H1 (cell line): ENCODE measurements around the gene NHLRC2. TPM values are rescaled to one million over a fixed set of nuclear protein-coding genes. Genes with fewer than 3 reads are reported as not detected.

Experiments
- CHD7 ChIP-seq: fragments of 300-600 bp; sonication (generic); IDR thresholded peaks from 2 replicates; pipeline ENCODE4 v1.7.1; 2012; ENCODE audit warnings: low read length, moderate library complexity, mild to moderate bottlenecking, inconsistent platforms; ENCODE audit not compliant: insufficient replicate concordance
- E2F6 ChIP-seq: IDR thresholded peaks from 2 replicates; pipeline ENCODE4 v1.6.1; 2012; ENCODE audit warnings: inconsistent platforms
- RFX5 ChIP-seq: IDR thresholded peaks from 2 replicates; pipeline ENCODE4 v1.6.1; 2011; ENCODE audit warnings: low read depth, low read length, improper control_type of control experiment, borderline replicate concordance
- RNF2 ChIP-seq: fragments of 200-900, 300-1000 bp; sonication (generic); IDR thresholded peaks from 2 replicates; pipeline ENCODE4 v1.7.1; 2016; ENCODE audit warnings: borderline replicate concordance, low read depth, mild to moderate bottlenecking, antibody characterized with exemption, low read length; ENCODE audit not compliant: poor library complexity, severe bottlenecking; ENCODE audit errors: missing control alignments
- SAP30 ChIP-seq: fragments of 300-600 bp; sonication (generic); IDR thresholded peaks from 2 replicates; pipeline ENCODE4 v1.7.1; 2012; ENCODE audit warnings: low read length, moderate library complexity, mild to moderate bottlenecking, inconsistent platforms; ENCODE audit not compliant: insufficient read depth, insufficient replicate concordance
- SIN3A ChIP-seq, 2 experiments: IDR thresholded peaks in 1 of 2; conservative IDR thresholded peaks in 1 of 2; 2 replicates each; pipeline ENCODE4 v1.6.1; 2011 to 2012; ENCODE audit warnings: low read length in 2 of 2, improper control_type of control experiment in 1 of 2, low read depth in 1 of 2, mild to moderate bottlenecking in 1 of 2
- USF2 ChIP-seq: IDR thresholded peaks from 2 replicates; pipeline ENCODE4 v1.6.1; 2011; ENCODE audit warnings: low read length, improper control_type of control experiment
- polyA plus RNA-seq, 7 experiments: library from polyadenylated mRNA; depleted of rRNA in 3 of 7; stranded (reverse) in 5 of 7; unstranded in 2 of 7; fragments of >200 nt in 5 of 7; fragments of 200-250 nt in 2 of 7; gene quantifications; 1 replicate in 5 of 7; 2 replicates in 1 of 7; 4 replicates in 1 of 7; pipeline versions ENCODE4 v1.2.1 to v1.2.3, GENCODE V29; 2011 to 2013; ENCODE audit warnings: missing spikeins in 2 of 7, mixed read lengths in 2 of 7
- total RNA-seq: library from RNA; stranded (reverse); fragmentation: NEBNext Ultra II Directional; extraction: Animal tissue kit (Norgen Biotek cat#: 25700); gene quantifications from 2 replicates; pipeline ENCODE4 v1.2.1, GENCODE V29; 2021

Gene NHLRC2
- total and polyA plus RNA-seq, 2 of the 8 experiments (the other 6 are each of a cell fraction or from before 2014, with no cell fraction given), result 4.9 to 25.6 TPM

GRCh38 chr10:113880236-113880635 lies 25.8 kb downstream of the NHLRC2 start (continued):
- TF ChIP-seq CHD7, result no peak
- TF ChIP-seq USF2, result no peak
- TF ChIP-seq SIN3A (conservative IDR thresholded peaks at IDR 0.05 in 1 of 2, IDR thresholded peaks at IDR 0.05 in 1 of 2; ENCODE audit: low read depth in 1 of 2, low read length in 2 of 2), result no peak
- no peak for TF ChIP-seq RNF2
- TF ChIP-seq E2F6, result no peak
- no peak for TF ChIP-seq RFX5
- TF ChIP-seq SAP30, result no peak
